HG02678 (cell line): ENCODE data around the gene TP63.
"Not testable (repeated sequence)": the region's sequence is repeated elsewhere in the genome, so short reads cannot be mapped to it uniquely, and the experiment has no call there.

Experiments used
- ATAC-seq: cut with Tn5 transposase; IDR thresholded peaks from one replicate; pipeline ENCODE4 v1.9.1; 2021; ENCODE audit warnings: mild to moderate bottlenecking, moderate library complexity; ENCODE audit not compliant: unreplicated experiment

The TP63 gene

GRCh38 chr3:189625071-189625470 lies 6.1 kb upstream of the TP63 start:
- peak; percentile 43 for ATAC-seq

GRCh38 chr3:189625572-189625971 lies 5.6 kb upstream of the TP63 start:
- no peak for ATAC-seq

- no peak for ATAC-seq
Observed at GRCh38 chr3:189626286-189626685, 4.9 kb upstream of the TP63 start.

DNA sequence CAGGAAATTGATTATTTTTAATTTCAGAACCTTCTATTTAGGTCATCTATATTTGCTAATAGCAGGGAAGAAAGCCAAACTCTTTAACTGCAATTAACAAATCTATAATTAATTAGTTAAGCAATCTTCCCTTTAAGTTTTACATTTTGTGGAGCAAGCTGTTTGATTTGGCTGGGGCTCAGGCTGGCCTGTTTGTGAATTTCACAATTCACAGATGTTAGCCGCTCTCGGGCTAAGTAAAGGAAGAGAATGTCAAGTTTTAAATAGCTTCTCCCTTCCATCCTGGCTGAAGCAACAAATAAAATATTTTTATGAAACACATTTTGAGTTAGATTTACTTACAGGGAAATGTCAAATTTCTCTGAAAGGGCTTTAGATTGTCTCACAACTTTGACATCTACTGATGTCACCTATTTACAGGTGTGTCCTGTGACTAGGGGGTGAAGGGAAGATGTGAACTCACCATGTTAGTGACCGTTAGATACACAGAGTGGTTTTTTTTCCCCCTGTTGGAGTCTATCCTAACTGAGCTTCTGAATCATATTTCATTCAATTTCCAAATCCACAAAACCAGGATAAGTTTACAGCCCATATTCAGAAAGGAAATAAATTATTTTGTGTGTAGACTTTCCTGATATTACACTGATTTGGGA lies 1.3 kb upstream of the TP63 start:
- ATAC-seq, result no peak

DNA sequence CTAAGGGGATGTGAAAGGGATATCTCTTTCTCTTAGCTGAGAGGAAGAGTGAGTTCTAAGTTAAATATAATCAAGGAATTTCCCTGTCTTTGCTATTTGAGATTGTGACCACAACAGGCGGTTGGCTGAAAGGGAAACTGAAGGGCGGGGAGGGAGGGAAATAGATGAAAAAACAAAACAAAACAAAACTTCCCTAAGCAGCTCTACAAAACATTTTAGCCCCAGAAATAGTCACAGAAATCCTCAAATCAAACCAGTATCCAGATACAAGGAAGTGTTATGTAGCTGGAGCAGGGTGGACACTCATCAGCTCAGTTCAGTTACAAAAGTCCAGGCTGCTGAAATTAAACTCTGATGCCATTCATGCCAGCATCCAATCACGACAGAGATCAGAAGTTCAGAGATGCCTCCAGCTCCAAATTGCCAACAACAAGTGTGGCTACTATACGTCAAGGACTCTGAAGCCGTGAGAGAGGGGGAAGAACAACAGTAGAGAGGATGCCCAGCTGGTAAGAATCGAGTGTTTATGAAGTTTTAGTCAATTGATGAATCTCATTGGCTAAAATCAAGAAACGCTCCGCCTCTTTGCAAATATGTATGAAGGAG lies 319 bp upstream of the TP63 start:
- peak; percentile 68 for ATAC-seq

- ATAC-seq, result peak; percentile 1
Observed at GRCh38 chr3:189631409-189631808, 220 bp downstream of the TP63 start.

DNA sequence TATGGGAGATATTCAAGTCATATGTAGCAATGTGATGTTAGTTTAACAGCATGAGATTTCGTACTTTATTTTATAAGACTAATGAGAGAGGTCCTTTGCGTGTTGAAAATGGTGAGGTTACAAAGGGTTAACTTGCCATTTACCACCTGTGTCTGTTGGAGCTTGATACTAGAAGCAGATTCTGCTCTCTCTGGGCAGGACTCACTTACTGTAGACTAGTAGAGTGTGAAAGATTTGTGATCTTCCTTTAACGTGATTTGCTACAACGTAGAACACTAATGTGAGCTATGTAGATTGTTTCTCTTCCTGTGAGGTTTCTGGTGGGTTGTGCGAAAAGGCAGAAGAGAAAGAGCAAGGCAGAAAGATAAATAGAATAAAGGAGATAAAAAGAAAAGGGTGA lies 1.1 kb downstream of the TP63 start:
- peak; percentile 34 for ATAC-seq

DNA sequence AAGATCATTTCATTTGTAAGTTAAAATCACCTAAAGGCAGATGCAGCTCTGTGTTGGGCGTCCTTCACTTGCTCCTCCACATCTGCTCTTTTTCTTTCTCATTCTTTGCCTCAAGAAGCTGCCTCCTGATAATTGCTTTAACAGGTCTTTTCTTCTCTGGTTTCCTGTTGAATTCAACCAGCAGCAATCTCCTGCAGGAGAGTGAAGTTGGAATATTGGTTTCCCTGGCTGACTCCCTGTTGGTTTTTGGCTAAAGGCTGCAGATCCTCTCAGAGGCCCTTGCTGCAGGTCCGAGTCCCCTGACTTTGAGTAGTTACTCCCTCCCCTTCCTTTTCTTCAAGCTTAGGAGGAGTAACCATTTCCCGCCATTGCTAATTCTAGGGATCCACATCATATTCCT lies 4.2 kb downstream of the TP63 start:
- ATAC-seq, result no peak

GRCh38 chr3:189636048-189636447 lies 4.9 kb downstream of the TP63 start:
- no peak for ATAC-seq

- no peak for ATAC-seq
Observed at GRCh38 chr3:189637750-189638149, 6.6 kb downstream of the TP63 start.

- ATAC-seq, result no peak
Observed at GRCh38 chr3:189638276-189639031, 7.3 kb downstream of the TP63 start.

GRCh38 chr3:189641776-189642175 lies 10.6 kb downstream of the TP63 start:
- no peak for ATAC-seq

DNA sequence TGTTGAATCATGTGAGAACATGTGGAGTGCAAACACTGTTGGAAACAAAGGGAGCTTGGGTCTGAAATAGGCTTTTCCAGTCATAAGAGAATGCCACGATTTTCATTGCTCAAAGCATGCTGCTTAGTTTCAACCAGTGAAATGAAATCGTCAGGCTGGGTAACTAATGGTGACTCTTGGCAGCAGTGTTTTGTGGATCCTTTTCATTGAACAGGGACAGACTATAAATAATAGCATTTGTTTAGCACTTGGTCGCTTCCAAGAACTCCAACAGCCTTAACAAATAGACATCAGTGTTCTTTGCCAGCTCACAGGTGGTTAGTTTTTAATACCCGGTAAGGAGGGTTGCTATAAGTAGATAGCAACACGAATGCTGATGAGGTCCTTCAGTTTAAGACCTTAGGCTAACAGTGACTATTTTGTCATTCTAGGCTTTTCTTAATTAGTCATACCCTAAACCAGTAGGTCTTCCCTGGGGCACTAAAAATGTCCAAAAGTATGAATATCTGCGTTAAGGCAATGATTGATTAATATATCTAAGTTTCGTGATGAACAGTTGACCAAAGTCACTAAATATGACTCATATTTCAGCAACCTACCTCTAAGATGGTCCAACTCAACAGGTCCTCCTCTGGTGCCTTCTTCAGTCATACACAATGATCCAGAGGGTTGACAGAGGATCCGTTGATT lies 15.8 kb downstream of the TP63 start:
- no peak for ATAC-seq

DNA sequence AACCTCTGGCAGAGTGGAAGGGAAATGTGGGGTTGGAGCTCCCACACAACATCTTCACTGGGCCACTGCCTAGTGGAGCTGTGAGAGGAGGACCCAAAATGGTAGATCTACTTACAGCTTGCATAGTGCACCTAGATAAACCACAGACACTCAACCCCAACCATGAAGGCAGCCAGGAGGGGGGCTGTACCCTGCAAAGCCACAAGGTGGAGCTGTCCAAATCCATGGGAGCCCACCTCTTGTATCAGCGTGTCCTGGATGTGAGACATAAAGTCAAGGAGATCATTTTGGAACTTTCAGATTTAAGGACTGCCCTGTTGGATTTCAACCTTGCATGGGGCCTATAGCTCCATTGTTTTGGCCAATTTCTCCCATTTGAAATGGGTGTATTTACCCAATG lies 20.9 kb downstream of the TP63 start:
- no peak for ATAC-seq

DNA sequence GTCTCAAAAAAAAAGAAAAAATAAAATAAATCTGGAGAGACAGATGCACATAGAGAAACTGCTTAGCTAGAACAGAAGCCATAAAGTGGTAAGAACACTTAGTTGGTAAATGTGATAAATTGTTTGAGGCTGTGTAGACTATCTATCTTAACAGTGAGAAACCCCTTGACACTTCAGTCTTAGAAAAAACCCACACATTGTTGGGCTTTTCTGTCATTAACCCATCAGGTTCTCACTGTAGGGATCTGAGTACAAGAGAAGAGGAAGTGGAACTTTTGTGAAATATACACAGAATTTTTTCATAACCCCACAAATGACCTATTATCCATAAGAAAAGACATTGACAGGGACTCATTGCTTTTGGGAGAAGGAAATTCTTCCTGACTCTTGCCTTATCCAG lies 24.4 kb downstream of the TP63 start:
- ATAC-seq, result no peak

GRCh38 chr3:189659571-189659970 lies 28.4 kb downstream of the TP63 start:
- ATAC-seq, result no peak

- ATAC-seq, result no peak
Observed at GRCh38 chr3:189664311-189664710, 33.1 kb downstream of the TP63 start.

DNA sequence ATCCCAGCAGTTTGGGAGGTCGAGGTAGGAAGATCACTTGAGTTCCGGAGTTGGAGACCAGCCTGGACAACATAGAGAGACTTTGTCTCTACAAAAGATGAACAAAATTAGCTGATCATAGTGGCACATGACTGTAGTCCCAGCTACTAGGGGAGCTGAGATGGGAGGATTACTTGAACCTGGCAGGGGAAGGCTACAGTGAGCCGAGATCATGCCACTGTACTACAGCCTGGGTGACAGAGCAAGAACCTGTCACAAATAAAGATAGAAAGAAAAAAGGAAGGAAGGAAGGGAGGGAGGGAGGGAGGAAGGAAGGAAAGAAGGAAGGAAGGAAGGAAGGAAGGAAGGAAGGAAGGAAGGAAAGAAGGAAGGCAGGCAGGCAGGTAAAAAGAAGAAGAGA lies 41.2 kb downstream of the TP63 start:
- not testable (repeated sequence) for ATAC-seq

DNA sequence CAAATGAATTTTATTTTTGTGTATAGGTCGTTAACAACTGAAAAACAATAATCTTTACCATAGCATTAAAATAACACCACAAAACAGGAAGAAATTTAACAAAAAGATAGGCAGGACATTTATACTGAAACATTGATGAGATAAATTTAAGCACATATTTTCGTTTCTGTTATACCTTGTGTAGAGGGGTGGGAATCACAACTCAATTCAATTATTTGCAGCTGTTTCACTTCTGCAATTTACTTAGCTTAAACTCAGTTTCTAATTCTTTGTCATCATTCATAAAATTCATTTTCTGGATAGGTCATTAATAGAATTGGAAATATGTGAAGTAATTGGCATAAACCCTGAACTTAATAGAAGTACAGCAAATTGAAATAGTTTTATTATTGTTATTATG lies 42.3 kb downstream of the TP63 start:
- peak; percentile 78 for ATAC-seq

GRCh38 chr3:189674249-189674913 lies 43.2 kb downstream of the TP63 start:
- no peak for ATAC-seq

DNA sequence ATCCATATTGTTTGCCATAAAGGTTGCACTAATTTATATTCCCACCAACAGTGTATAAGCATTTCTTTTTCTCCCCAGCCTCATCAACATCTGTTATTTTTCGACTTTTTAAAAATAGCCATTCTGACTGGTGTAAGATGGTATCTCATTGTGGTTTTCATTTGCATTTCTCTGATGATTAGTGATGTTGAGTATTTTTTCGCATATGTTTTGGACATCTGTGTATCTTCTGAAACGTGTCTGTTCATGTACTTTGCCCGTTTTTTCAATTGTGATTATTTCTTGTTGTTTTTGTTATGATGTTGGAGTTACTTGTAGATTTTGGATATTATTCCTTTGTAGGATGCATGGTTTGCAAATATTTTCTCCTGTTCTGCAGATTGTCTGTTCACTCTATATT lies 46.5 kb downstream of the TP63 start:
- ATAC-seq, result no peak
